Osteocyte (in vitro differentiated cells): ENCODE results near the gene FSTL4. TPM values are rescaled to one million over a fixed set of nuclear protein-coding genes. Genes with fewer than 3 reads are reported as not detected.

Source experiments
- DNase-seq: peaks from one replicate; pipeline ENCODE4 v3.0.0; 2021; ENCODE audit warnings: mixed read lengths; ENCODE audit not compliant: unreplicated experiment; ENCODE audit errors: extremely low spot score
- H3K27ac Mint-ChIP-seq: one replicate; pipeline ENCODE4 v1.8.0; 2021; ENCODE audit warnings: mild to moderate bottlenecking, mixed read lengths; ENCODE audit not compliant: unreplicated experiment
- H3K27me3 Mint-ChIP-seq: one replicate; pipeline ENCODE4 v1.8.0; 2021; ENCODE audit warnings: mixed read lengths; ENCODE audit not compliant: unreplicated experiment
- H3K36me3 Mint-ChIP-seq: one replicate; pipeline ENCODE4 v1.8.0; 2021; ENCODE audit warnings: mixed read lengths; ENCODE audit not compliant: unreplicated experiment
- H3K4me1 Mint-ChIP-seq: one replicate; pipeline ENCODE4 v1.8.0; 2021; ENCODE audit warnings: mixed read lengths; ENCODE audit not compliant: unreplicated experiment
- H3K4me3 Mint-ChIP-seq: one replicate; pipeline ENCODE4 v1.8.0; 2021; ENCODE audit warnings: mild to moderate bottlenecking, moderate library complexity, mixed read lengths; ENCODE audit not compliant: unreplicated experiment
- H3K9me3 Mint-ChIP-seq: one replicate; pipeline ENCODE4 v1.8.0; 2021; ENCODE audit warnings: mixed read lengths; ENCODE audit not compliant: unreplicated experiment
- total RNA-seq: library from RNA; stranded (reverse); gene quantifications from 2 replicates; pipeline ENCODE4 v1.2.1, GENCODE V29; 2021
- TF ChIP-seq, protein P1 (sequence below): fragments of 200-600 bp; sonication (generic); IDR thresholded peaks from 2 replicates; pipeline ENCODE4 v1.5.0; 2021; ENCODE audit warnings: antibody characterized with exemption, mild to moderate bottlenecking, moderate library complexity

FSTL4 gene
- total RNA-seq, 1 donor from 2014 or later = not detected

- no peaks in the 10 kb centered on the region for H3K36me3 Mint-ChIP-seq
- no peaks in the 10 kb centered on the region for H3K4me1 Mint-ChIP-seq
- TF ChIP-seq, protein P1, sequence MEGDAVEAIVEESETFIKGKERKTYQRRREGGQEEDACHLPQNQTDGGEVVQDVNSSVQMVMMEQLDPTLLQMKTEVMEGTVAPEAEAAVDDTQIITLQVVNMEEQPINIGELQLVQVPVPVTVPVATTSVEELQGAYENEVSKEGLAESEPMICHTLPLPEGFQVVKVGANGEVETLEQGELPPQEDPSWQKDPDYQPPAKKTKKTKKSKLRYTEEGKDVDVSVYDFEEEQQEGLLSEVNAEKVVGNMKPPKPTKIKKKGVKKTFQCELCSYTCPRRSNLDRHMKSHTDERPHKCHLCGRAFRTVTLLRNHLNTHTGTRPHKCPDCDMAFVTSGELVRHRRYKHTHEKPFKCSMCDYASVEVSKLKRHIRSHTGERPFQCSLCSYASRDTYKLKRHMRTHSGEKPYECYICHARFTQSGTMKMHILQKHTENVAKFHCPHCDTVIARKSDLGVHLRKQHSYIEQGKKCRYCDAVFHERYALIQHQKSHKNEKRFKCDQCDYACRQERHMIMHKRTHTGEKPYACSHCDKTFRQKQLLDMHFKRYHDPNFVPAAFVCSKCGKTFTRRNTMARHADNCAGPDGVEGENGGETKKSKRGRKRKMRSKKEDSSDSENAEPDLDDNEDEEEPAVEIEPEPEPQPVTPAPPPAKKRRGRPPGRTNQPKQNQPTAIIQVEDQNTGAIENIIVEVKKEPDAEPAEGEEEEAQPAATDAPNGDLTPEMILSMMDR = no peak
- no peak overlapping the region for H3K4me3 Mint-ChIP-seq
- DNase-seq = peak; percentile 62
- H3K9me3 Mint-ChIP-seq = no peaks in the 10 kb centered on the region
- peaks cover 22% of the 10 kb centered on the region for H3K27me3 Mint-ChIP-seq
- no peak overlapping the region for H3K27ac Mint-ChIP-seq
Observed at GRCh38 chr5:133368916-133369783, 243.2 kb downstream of the FSTL4 start.

- peak; percentile 68 for DNase-seq
- peaks cover 30% of the 10 kb centered on the region for H3K27me3 Mint-ChIP-seq
- no peaks in the 10 kb centered on the region for H3K36me3 Mint-ChIP-seq
- H3K4me1 Mint-ChIP-seq = no peaks in the 10 kb centered on the region
- no peak overlapping the region for H3K4me3 Mint-ChIP-seq
- H3K9me3 Mint-ChIP-seq = no peaks in the 10 kb centered on the region
- no peak overlapping the region for H3K27ac Mint-ChIP-seq
- TF ChIP-seq, protein P1 = no peak
Observed at GRCh38 chr5:133367984-133368383, 244.4 kb downstream of the FSTL4 start.

DNA sequence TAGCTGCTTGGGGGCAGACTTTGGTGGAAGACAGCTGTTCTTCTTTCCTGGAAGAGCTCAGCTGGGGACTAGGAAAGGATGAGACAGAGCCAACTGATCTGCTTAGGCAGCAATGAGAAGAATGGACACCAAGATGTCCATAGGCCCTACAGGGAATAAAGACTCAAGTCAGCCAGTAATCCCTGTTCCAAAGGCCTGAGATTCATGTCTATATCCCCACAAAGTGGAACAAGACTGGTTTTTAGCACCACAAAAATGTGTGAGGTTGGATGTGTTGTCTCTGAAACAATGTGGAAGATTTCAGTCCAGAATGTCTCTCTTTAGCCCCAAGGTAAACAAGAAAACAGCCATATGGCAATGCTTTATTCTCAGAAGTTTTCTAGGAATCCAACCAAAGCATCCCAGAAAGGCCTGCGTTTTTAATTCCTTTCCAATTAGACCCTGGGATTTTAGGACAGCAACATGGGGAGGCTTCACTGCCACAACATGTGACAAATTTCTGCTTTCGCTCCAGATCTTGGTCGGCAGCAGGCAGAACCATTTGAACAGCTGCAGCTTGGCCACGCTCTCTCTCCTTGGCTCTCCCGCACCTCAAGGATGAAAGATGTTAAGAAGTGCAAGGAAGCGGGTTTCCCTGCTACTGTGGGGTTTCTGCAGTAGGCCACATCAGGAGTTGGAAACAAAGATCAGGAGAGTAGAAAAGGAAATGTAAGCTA, 245.1 kb downstream of the FSTL4 start:
- Mint-ChIP-seq H3K4me1 (no peaks in the 10 kb centered on the region), H3K27me3 (peaks cover 30% of the 10 kb centered on the region), H3K4me3 (no peak overlapping the region), H3K36me3 (no peaks in the 10 kb centered on the region), H3K9me3 (no peaks in the 10 kb centered on the region), H3K27ac (no peak overlapping the region)
- no peak for DNase-seq
- TF ChIP-seq, protein P1 = no peak

DNA sequence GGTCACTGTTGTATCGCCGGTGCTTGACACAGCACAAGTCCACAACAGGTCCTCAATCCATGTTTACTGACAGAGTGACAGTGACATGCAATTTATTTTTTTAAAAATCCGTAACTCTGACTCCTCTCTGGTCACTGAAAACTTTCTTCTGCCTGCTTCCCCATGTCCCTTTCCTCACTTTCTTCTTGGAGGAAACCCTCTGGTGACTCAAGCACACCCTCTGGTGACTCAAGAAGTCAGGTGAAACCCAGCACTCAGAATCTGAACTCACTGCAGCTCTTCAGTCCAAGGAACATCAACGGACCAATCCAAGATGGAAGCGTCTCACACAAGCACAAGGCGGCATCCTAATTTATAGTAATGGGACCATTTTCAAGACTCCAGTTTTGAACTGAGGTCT, 245.9 kb downstream of the FSTL4 start:
- Mint-ChIP-seq H3K4me1 (no peaks in the 10 kb centered on the region), H3K4me3 (no peak overlapping the region), H3K27ac (no peak overlapping the region), H3K36me3 (no peaks in the 10 kb centered on the region), H3K9me3 (no peaks in the 10 kb centered on the region), H3K27me3 (peaks cover 31% of the 10 kb centered on the region)
- TF ChIP-seq, protein P1 = no peak
- DNase-seq = no peak

GRCh38 chr5:133365738-133366137, 246.6 kb downstream of the FSTL4 start:
- no peaks in the 10 kb centered on the region for H3K4me1 Mint-ChIP-seq
- no peaks in the 10 kb centered on the region for H3K36me3 Mint-ChIP-seq
- H3K27ac Mint-ChIP-seq = no peak overlapping the region
- peaks cover 36% of the 10 kb centered on the region for H3K27me3 Mint-ChIP-seq
- TF ChIP-seq, protein P1 = no peak
- no peak overlapping the region for H3K4me3 Mint-ChIP-seq
- peak; percentile 64 for DNase-seq
- no peaks in the 10 kb centered on the region for H3K9me3 Mint-ChIP-seq
